Suprapubic skin (tissue), 3 donors: ENCODE results near the gene NLRC3.

Experiments used
- POLR2AphosphoS5 ChIP-seq, 3 donors: sonication (generic); formaldehyde crosslinking; IDR thresholded peaks; one replicate each; pipeline ENCODE4 v1.6.1; 2017; ENCODE audit warnings: antibody characterized with exemption in 3 of 3
- TF ChIP-seq, protein P1 (sequence below), 2 donors: fragments of 200-600 bp in 1 of 2; fragments of 450-650 bp in 1 of 2; sonication (generic) in 1 of 2; IDR thresholded peaks; one replicate each; pipeline ENCODE4 v1.5.1; 2016 to 2019; ENCODE audit warnings: antibody characterized with exemption in 2 of 2, mild to moderate bottlenecking in 1 of 2, moderate library complexity in 1 of 2

GRCh38 chr16:3520841-3521240, 56.4 kb downstream of the NLRC3 start:
- TF ChIP-seq, protein P1, sequence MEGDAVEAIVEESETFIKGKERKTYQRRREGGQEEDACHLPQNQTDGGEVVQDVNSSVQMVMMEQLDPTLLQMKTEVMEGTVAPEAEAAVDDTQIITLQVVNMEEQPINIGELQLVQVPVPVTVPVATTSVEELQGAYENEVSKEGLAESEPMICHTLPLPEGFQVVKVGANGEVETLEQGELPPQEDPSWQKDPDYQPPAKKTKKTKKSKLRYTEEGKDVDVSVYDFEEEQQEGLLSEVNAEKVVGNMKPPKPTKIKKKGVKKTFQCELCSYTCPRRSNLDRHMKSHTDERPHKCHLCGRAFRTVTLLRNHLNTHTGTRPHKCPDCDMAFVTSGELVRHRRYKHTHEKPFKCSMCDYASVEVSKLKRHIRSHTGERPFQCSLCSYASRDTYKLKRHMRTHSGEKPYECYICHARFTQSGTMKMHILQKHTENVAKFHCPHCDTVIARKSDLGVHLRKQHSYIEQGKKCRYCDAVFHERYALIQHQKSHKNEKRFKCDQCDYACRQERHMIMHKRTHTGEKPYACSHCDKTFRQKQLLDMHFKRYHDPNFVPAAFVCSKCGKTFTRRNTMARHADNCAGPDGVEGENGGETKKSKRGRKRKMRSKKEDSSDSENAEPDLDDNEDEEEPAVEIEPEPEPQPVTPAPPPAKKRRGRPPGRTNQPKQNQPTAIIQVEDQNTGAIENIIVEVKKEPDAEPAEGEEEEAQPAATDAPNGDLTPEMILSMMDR (IDR thresholded peaks at IDR 0.05): no peak
- TF ChIP-seq POLR2AphosphoS5 (IDR thresholded peaks at IDR 0.05): no peak
